GM21723 (cell line): ENCODE results near the gene CT45A8.
"Not testable (repeated sequence)": the region's sequence is repeated elsewhere in the genome, so short reads cannot be mapped to it uniquely, and the experiment has no call there.

Experiments
- ATAC-seq: cut with Tn5 transposase; IDR thresholded peaks from one replicate; pipeline ENCODE4 v1.9.1; 2021; ENCODE audit warnings: mild to moderate bottlenecking, moderate library complexity; ENCODE audit not compliant: unreplicated experiment

CT45A8 gene

GRCh38 chrX:135854438-135854837 lies at the start of gene CT45A8:
CT45A8 (minus strand) TSS chrX:135854538; CDS start chrX:135850783, 3,755 bp downstream.
- not testable (repeated sequence) for ATAC-seq

- ATAC-seq = no peak
These were observed 39.0 kb upstream of the CT45A8 start, which contains the start of the genes CT45A10 and SAGE1 for GRCh38 chrX:135893294-135893817. CT45A10 (minus strand) TSS chrX:135893444; CDS start chrX:135885344, 8,100 bp downstream. SAGE1 (plus strand) TSS chrX:135893716; CDS start chrX:135896243, 2,527 bp downstream.

GRCh38 chrX:135892781-135893180 lies 38.4 kb upstream of the CT45A8 start:
- ATAC-seq = no peak

GRCh38 chrX:135890087-135890585 lies 35.8 kb upstream of the CT45A8 start:
- ATAC-seq = no peak

- not testable (repeated sequence) for ATAC-seq
These were observed 34.6 kb upstream of the CT45A8 start for GRCh38 chrX:135888976-135889375.

- ATAC-seq = not testable (repeated sequence)
These were observed 33.9 kb upstream of the CT45A8 start for GRCh38 chrX:135888230-135888629.

- ATAC-seq = not testable (repeated sequence)
These were observed 28.4 kb upstream of the CT45A8 start for GRCh38 chrX:135882741-135883140.

- ATAC-seq = not testable (repeated sequence)
These were observed 17.4 kb upstream of the CT45A8 start, which contains the start of gene CT45A9 for GRCh38 chrX:135871712-135872111. CT45A9 (minus strand) TSS chrX:135871812; CDS start chrX:135868061, 3,751 bp downstream.

- not testable (repeated sequence) for ATAC-seq
These were observed 17.2 kb downstream of the CT45A8 start, which contains the start of gene CT45A7 for GRCh38 chrX:135837180-135837579. CT45A7 (minus strand) TSS chrX:135837280; CDS start chrX:135833533, 3,747 bp downstream.

- ATAC-seq = not testable (repeated sequence)
These were observed 34.4 kb downstream of the CT45A8 start, which contains the start of gene CT45A2 for GRCh38 chrX:135819912-135820311. CT45A2 (minus strand) TSS chrX:135820012; CDS start chrX:135816265, 3,747 bp downstream.

- not testable (repeated sequence) for ATAC-seq
These were observed 51.7 kb downstream of the CT45A8 start, which contains the start of gene CT45A6 for GRCh38 chrX:135802687-135803086. CT45A6 (minus strand) TSS chrX:135802787; CDS start chrX:135798993, 3,794 bp downstream.
